Astrocyte (in vitro differentiated cells and primary cell): ENCODE results near the gene PDE6D.

Experiments used
- CTCF ChIP-seq: IDR thresholded peaks from 2 replicates; pipeline ENCODE4 v1.5.1; 2011; ENCODE audit warnings: low read depth, mild to moderate bottlenecking, inconsistent platforms, low read length, moderate library complexity; ENCODE audit not compliant: insufficient read depth
- EZH2 ChIP-seq: IDR thresholded peaks from 2 replicates; pipeline ENCODE4 v1.6.1; 2012; ENCODE audit warnings: mild to moderate bottlenecking, low read length, inconsistent platforms; ENCODE audit not compliant: insufficient read depth

- TF ChIP-seq EZH2 (no peak), CTCF (no peak)
These were observed 97.5 kb downstream of the PDE6D start for GRCh38 chr2:231683292-231684235.
